GM10248 (cell line): ENCODE data around the gene INPP5E.
"Not testable (repeated sequence)": the region's sequence is repeated elsewhere in the genome, so short reads cannot be mapped to it uniquely, and the experiment has no call there.

Experiments
- CTCF ChIA-PET: fragments of 300-600 bp; sonication (Branson Sonifier 250); formaldehyde crosslinking; extraction: SDS; loops from one replicate; lab custom pipeline; 2021; ENCODE audit warnings: antibody characterized with exemption; lab: Yijun Ruan, JAX
- POLR2A ChIA-PET: fragments of 350-650 bp; sonication (Branson Sonifier 250); formaldehyde crosslinking; extraction: SDS; loops from one replicate; lab custom pipeline; 2020; ENCODE audit warnings: antibody characterized with exemption; lab: Yijun Ruan, JAX
- DNase-seq: peaks from one replicate; pipeline ENCODE4 v3.0.0; 2012; ENCODE audit errors: extremely low spot score
- CTCF ChIP-seq: IDR thresholded peaks from 2 replicates; pipeline ENCODE4 v1.5.1; 2012; ENCODE audit warnings: mild to moderate bottlenecking, low read depth; ENCODE audit errors: extremely low read depth, missing control alignments, control extremely low read depth

The INPP5E gene

GRCh38 chr9:136429075-136429628, 10.5 kb downstream of the INPP5E start:
- CTCF ChIA-PET, result no interaction called here
- no peak for TF ChIP-seq CTCF
- no peak for DNase-seq
- POLR2A ChIA-PET, result no interaction called here

GRCh38 chr9:136426787-136427186, 12.9 kb downstream of the INPP5E start:
- CTCF ChIA-PET, result interaction anchor here (2.8 kb wide), 1 partner anchor 8 kb away, joined by 10 read pairs; no protein-coding TSS in a partner anchor
- POLR2A ChIA-PET, result no interaction called here
- no peak for DNase-seq
- TF ChIP-seq CTCF, result no peak

GRCh38 chr9:136425367-136425766, 14.3 kb downstream of the INPP5E start:
- ChIA-PET CTCF (interaction anchor here (1.3 to 2.8 kb wide), 4 partner anchors 10 to 15 kb away, joined by 4 to 10 read pairs (median 6); no protein-coding TSS in a partner anchor), POLR2A (interaction anchor here (0.7 kb wide), 1 partner anchor 24 kb away, joined by 7 read pairs; no protein-coding TSS in a partner anchor)
- DNase-seq, result not testable (repeated sequence)

GRCh38 chr9:136424750-136425362, 14.8 kb downstream of the INPP5E start:
- ChIA-PET POLR2A (interaction anchor here (0.7 to 1.7 kb wide), 3 partner anchors 11 to 51 kb away, joined by 3 to 7 read pairs (median 5); no protein-coding TSS in a partner anchor), CTCF (interaction anchor here (1.3 to 2.8 kb wide), 5 partner anchors 10 to 194 kb away, joined by 3 to 10 read pairs (median 5); no protein-coding TSS in a partner anchor)
- no peak for TF ChIP-seq CTCF
- no peak for DNase-seq

- no peak for TF ChIP-seq CTCF
- DNase-seq, result no peak
- CTCF ChIA-PET, result interaction anchor here (1.5 to 1.8 kb wide), 3 partner anchors 15 to 195 kb away, joined by 3 to 6 read pairs (median 5); no protein-coding TSS in a partner anchor
- POLR2A ChIA-PET, result interaction anchor here (0.8 to 1.7 kb wide), 2 partner anchors 10 to 52 kb away, joined by 3 to 5 read pairs; no protein-coding TSS in a partner anchor
These were observed 16.1 kb downstream of the INPP5E start for GRCh38 chr9:136423432-136424146.

GRCh38 chr9:136422876-136423275, 16.8 kb downstream of the INPP5E start:
- no peak for TF ChIP-seq CTCF
- POLR2A ChIA-PET, result no interaction called here
- CTCF ChIA-PET, result no interaction called here
- DNase-seq, result no peak

GRCh38 chr9:136421791-136422190, 17.9 kb downstream of the INPP5E start:
- ChIA-PET CTCF (no interaction called here), POLR2A (no interaction called here)
- TF ChIP-seq CTCF, result no peak
- DNase-seq, result no peak
